Measurements from ENCODE around the gene LAD1.

LAD1 gene

GRCh38 chr1:201414051-201414738 is 15.1 kb upstream of the LAD1 start:
- DNase-seq = no peak

GRCh38 chr1:201411292-201411691 is 12.2 kb upstream of the LAD1 start:
- DNase-seq = no peak

GRCh38 chr1:201409440-201409839 is 10.3 kb upstream of the LAD1 start:
- DNase-seq = no peak

GRCh38 chr1:201408834-201409200 is 9.7 kb upstream of the LAD1 start:
- DNase-seq = no peak

DNA sequence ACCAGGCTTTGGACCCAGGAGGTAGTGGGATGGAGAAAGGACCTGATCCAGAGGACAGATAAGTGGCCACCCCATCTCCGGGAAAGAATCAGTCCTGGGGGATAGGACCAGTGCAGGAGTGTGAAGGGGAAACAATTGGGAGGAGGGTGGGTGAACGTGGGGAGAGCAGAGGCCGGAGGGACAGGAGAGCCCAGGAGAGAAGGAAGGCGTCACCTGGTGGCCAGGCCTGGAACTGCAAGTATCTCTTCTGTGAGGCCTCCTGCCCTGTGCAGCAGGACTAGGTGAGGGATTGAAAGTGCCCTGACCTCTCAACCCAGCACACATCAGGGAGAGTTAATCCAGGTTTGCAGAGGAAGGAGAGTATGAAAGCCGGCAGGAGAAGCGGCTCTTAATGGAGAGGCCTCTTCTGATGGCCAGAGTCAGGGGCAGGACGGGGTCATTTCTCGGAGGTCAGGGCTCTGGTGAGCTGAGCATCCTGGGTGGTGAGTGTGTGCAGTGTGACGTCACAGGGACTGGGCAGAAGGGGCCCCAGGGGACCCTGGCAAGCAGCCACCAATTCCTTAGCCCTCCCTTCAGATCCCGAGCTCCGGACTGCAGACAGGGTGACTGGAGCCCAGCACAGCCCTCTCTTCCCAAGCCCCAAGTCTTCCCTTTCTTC is 9.2 kb upstream of the LAD1 start:
- peak; percentile 31 for DNase-seq

GRCh38 chr1:201406831-201407406 is 7.8 kb upstream of the LAD1 start:
- DNase-seq = no peak

DNA sequence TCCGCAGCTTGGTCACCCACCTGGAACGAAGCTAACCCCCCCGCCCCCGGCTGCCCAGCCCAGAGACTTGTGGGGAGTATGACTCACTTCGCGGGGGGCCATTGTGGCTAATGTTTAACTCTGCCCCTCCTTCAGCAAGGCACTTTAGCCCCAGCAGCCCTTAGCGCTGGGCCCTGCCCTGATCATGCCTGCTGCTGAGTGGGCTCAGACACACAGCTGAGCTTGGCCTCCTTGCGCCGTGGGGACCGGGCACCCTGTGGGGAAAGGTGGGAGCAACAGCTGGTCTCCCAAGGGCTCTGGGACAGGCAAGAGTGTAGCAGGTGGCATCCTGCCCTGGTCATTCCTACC is 6.3 kb upstream of the LAD1 start:
- no peak for DNase-seq

DNA sequence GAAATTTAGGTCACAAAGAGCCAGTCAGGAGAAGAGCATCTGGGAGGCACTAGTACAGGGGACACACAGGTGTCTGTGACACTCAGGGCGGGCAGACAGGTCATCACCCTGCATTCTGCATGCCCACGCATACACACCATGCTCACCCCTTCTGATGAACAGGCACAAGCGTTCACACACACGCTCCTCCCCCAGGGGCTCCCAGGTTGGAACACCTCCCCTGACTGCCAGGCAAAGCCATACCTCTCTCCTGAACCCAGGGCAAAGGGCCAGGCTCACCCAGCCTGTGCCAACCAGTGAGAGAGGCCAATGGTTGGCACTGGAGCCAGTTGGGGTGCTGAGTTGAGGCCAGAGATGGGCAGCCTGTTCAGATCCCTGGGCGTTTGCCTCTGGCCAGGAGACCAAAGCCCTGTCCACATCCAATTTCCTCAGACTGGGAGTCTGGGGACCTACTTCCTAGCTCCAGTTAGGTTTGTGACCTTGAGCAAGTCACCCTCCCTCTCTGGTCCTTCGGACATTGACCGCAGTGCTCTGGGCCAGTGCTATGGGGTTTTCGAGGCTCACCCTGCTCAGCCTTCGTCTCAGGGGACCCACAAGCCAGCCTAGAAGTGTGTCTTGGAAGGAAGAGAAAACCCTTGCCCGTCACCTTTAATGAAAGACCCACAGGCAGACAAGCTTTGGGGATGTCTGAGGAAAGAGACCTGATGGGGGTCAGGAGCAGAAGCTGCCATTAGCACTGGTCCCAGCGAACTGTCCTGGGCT is 5.8 kb upstream of the LAD1 start:
- no peak for DNase-seq

GRCh38 chr1:201404055-201404454 is 4.9 kb upstream of the LAD1 start:
- DNase-seq = no peak

GRCh38 chr1:201403359-201403758 is 4.2 kb upstream of the LAD1 start:
- no peak for DNase-seq

GRCh38 chr1:201401700-201402099 is 2.6 kb upstream of the LAD1 start:
- no peak for DNase-seq

DNA sequence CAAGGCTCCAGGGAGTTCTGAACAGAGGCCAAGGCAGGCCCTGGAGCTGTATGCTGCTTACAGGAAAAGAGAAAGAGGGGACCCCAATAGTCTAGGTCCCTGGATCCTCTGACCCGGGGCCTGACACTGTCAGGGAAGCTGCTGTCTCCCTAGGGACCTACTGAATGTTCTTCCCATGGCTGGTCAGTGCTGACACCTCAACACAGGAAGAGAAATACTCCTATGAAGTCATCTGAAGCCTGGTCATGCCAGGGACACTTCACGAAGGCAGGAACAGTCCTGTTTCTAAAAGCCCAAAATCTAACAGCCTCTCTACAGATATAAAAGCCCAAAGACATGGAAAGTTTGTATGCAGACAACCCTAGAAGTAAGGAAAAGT is 1.7 kb upstream of the LAD1 start:
- DNase-seq = no peak

DNA sequence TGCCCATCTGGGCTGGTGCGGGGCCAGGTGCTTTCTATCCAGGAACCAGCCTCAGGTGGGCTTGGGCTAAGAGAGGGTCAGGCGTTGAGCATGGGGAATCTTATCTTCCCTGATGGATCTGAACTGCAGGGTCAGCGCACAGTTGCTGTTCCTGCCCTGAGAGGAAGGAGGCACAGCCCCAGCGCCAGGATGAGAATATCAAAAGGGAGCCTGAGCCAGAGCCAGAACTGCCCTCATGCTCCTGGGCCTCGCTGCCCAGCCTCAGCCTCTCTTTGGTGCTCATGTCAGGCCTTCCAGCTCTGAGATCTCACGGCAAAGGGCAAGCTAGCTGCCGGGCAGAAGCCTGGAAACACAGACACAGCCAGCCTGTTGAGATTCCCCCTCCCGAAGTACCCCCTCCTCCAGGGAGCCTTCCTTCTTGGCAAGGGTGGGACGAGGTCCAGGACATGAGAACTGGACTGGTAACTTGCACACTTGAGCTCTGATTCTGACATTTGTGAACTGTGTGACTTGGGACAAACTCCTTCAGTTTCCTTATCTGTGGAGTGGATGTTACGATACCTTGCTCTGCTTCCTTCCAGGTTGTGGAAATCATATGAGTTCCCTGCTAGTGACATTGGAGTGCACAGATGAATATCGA is 1.2 kb upstream of the LAD1 start:
- no peak for DNase-seq

DNA sequence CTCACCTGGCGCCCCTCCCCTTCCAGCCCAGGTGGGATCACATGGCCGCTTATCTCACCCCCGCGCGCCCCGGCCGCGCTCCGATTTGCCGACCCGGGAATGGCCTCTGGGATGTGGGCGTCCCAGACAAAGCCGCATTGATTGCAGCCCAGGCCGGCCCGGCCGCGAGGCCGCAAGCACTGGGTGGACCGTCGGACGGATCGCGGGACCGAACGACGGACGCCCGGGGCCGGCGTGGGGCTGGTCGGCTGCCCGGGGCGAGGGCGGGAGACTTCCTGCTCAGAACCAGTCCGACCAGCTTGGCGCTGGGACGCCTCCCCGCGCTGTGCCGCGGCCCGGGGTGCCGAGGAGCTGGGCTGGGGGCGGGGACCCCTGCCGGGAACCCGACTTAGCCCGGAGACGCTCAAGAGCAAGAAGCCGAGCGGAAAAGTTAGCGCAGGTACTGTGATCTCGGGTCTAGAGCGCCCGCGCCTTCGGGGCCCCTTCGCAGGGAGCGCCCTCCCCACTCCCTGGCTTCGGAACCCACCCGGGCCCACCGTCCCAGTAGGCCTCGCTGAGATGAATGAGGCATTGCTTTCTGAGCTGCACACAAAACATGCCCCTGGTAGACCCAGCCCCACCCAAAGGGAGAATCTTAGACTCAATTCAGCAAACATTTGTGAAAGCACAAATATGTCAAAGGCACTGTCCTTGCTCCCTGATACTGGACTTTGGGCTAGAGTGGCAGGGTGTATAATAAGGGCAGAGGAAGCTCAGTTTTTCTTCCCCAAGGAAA is 415 bp upstream of the LAD1 start:
- no peak for DNase-seq

DNA sequence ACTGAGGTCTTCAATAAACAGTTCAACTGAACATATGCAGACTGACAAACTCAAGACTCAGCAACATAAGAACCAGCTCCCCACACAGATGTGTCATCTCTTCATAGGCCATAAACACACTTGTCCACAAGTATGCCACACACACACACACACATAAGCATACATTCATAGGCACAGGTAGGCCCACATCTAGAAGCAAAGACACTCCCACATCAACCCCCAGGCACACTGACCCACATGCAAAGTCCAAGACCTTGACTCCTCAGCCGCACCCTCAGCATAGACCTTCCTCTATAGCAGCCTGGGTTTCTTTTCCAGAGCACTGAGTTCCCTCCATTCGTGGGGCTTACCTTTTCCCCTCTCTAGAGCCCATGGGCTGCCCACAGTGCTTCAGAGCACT is 1.4 kb downstream of the LAD1 start:
- no peak for DNase-seq

GRCh38 chr1:201396861-201397464 is 2.2 kb downstream of the LAD1 start:
- no peak for DNase-seq

GRCh38 chr1:201395936-201396335 is 3.2 kb downstream of the LAD1 start:
- DNase-seq = no peak

- DNase-seq = no peak
Measured at GRCh38 chr1:201394591-201394990, 4.5 kb downstream of the LAD1 start.

- no peak for DNase-seq
Measured at GRCh38 chr1:201393076-201393475, 6.0 kb downstream of the LAD1 start.

DNA sequence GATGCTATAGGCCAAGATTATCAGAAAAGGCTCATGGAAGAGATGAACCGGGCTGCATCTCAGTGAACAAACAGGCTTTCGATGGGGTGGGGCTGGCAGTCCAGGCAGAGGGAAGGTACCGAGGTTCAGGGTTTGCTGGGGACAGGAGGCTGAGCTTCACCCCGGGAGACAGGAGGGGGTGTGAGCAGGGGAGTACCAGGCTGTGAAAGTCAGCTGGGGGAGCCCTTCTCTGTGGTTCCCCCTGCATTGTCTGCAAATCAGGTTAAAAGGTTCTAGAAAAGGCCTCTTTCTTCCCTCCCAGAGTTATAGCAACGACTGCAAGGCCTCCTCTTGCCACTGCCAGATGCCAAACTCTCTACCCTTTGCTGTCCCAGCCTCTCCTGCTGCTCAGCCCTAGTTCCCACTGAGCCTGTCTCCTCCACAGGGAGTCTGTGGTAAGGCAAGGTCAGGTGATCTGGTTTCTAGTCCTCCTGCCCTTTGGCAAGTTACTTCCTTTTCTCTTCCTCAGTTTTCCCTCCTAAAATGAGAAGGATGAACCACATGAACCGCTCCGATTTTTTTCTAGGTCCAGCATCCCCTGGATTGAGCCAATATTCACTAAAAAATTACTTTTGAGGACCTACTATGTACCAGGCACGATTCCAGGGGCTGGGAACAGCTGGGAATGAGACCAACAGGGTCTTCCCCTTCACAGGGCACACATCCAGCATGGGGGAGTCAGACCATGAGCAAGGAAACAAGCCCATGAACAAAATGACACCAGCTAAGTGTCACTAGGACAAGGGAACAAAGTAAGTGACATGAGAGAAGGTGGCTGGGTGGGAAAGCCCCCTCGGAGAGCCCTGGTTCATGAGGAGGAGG is 7.2 kb downstream of the LAD1 start:
- DNase-seq = no peak

DNA sequence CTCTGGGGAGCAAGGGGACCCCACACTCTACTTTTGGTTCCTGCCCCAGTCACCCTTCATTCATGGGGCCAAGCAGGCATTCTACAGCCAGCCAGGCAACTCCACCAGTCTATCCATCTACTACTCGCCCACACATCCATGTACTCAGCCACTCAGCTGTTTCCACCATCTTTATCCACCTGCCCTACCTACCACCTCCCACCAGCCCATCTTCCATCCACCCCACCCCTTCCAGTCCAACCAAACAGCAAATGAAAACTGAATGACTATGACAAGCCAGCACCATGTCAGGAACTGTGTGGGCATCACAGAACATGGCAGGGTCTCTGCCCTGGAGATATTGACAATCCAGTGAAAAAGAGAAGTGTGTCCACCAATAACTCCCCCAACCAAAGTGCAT is 7.9 kb downstream of the LAD1 start:
- no peak for DNase-seq
